ENCODE results near the gene SUV39H2.

- TF ChIP-seq CTCF (IDR thresholded peaks at IDR 0.05) (no peak), ZFX (IDR thresholded peaks at IDR 0.05; ENCODE audit: borderline replicate concordance) (no peak)
Observed at GRCh38 chr10:14880229-14880628, 1.6 kb downstream of the SUV39H2 start.

Data from 22Rv1 (cell line).